ENCODE data around the gene KLF17. TPM values are rescaled to one million over a fixed set of nuclear protein-coding genes. Genes with fewer than 3 reads are reported as not detected.

Gene KLF17
- total and polyA plus RNA-seq, 2 experiments from 2014 or later = not detected

DNA sequence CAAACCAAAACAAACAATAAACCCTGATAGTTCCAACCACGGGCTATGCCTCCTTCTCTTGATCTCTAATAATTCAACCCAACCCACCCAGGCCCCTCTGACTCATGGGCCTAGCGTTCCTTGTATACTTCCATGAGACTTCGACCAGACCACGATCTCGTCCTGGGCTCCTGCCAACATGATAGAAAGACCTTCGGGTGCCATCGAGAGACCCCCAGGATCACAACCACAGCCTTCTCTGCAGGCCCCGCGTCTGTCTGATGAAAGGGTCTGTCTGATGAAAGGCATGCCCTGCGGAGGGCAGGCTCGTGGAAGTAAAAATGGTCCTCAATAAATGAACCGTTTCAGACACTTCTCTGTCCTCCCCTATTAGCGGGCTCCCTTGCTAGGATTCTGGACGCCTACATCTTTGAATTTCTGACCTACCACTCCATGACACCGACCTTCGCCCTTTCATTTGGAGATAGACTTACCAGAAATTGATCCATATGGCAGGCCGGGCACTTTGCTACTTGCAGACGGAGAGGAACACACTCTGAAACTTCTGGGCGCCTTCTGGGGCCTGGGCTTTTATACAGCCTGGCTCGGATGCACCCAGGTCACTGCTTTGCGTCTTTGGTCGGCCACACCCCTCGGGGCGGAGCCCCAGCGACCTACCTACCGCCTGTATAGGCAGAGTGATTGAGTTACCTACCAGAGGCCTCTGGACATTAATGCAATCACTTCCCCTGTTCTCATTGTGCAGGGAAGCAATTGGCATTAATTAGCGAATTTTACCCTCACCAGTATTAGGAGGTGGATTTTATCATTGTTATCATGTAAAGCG is 28.1 kb downstream of the KLF17 start:
- Histone ChIP-seq H4K20me1 (replicated peaks; ENCODE audit: insufficient read depth) (no peaks in the 10 kb centered on the region), H3K36me3 (ENCODE audit: insufficient read depth) (no peaks in the 10 kb centered on the region), H3F3A (replicated peaks; ENCODE audit: low read depth) (no peaks in the 10 kb centered on the region), H3K4me1 (ENCODE audit: insufficient read depth) (peaks cover 8% of the 10 kb centered on the region; the same call in 1 of the 2 replicates), H2AFZ (peak overlapping the region; percentile 89; the same call in 1 of the 2 replicates), H3K27me3 (ENCODE audit: insufficient read depth) (no peaks in the 10 kb centered on the region), H3K9me2 (ENCODE audit: insufficient read depth) (peaks cover 10% of the 10 kb centered on the region; the same call in 1 of the 2 replicates), H3K27ac (ENCODE audit: low read depth) (no peak overlapping the region), H3K79me2 (replicated peaks; ENCODE audit: insufficient read depth) (no peaks in the 10 kb centered on the region), H3K4me3 (no peak overlapping the region), H3K4me2 (no peak overlapping the region)
- peak; percentile 54 for DNase-seq (ENCODE audit: low spot score)
- peaks cover 3% of the 10 kb centered on the region; the same call in 2 of the 3 replicates for H3K36me3 Mint-ChIP-seq (ENCODE audit: low read depth)
- peaks cover 20% of the 10 kb centered on the region for H3K9me3 Mint-ChIP-seq
- no peak overlapping the region for H3K27ac Mint-ChIP-seq
- no peak overlapping the region for H3K4me3 Mint-ChIP-seq
- peaks cover 10% of the 10 kb centered on the region; the same call in 2 of the 3 replicates for H3K4me1 Mint-ChIP-seq
- H3K27me3 Mint-ChIP-seq (ENCODE audit: insufficient read depth, low read depth, poor library complexity) = peaks cover 1% of the 10 kb centered on the region
- peak; percentile 92 for ATAC-seq
- TF ChIP-seq, protein P1, sequence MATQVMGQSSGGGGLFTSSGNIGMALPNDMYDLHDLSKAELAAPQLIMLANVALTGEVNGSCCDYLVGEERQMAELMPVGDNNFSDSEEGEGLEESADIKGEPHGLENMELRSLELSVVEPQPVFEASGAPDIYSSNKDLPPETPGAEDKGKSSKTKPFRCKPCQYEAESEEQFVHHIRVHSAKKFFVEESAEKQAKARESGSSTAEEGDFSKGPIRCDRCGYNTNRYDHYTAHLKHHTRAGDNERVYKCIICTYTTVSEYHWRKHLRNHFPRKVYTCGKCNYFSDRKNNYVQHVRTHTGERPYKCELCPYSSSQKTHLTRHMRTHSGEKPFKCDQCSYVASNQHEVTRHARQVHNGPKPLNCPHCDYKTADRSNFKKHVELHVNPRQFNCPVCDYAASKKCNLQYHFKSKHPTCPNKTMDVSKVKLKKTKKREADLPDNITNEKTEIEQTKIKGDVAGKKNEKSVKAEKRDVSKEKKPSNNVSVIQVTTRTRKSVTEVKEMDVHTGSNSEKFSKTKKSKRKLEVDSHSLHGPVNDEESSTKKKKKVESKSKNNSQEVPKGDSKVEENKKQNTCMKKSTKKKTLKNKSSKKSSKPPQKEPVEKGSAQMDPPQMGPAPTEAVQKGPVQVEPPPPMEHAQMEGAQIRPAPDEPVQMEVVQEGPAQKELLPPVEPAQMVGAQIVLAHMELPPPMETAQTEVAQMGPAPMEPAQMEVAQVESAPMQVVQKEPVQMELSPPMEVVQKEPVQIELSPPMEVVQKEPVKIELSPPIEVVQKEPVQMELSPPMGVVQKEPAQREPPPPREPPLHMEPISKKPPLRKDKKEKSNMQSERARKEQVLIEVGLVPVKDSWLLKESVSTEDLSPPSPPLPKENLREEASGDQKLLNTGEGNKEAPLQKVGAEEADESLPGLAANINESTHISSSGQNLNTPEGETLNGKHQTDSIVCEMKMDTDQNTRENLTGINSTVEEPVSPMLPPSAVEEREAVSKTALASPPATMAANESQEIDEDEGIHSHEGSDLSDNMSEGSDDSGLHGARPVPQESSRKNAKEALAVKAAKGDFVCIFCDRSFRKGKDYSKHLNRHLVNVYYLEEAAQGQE (IDR thresholded peaks at IDR 0.05; ENCODE audit: unreplicated experiment) = no peak
- TF ChIP-seq NANOG (IDR thresholded peaks at IDR 0.05; ENCODE audit: borderline replicate concordance) (no peak), ZNF114 (CRISPR knock-in tag; IDR thresholded peaks at IDR 0.05) (no peak), EZH2phosphoT487 (IDR thresholded peaks at IDR 0.05; ENCODE audit: unreplicated experiment) (no peak), STAT1 (IDR thresholded peaks at IDR 0.05; ENCODE audit: unreplicated experiment) (no peak), CREB1 (CRISPR knock-in tag; IDR thresholded peaks at IDR 0.05; ENCODE audit: low read depth) (no peak), POLR2AphosphoS5 (IDR thresholded peaks at IDR 0.05; ENCODE audit: low read depth) (no peak), JUNB (IDR thresholded peaks at IDR 0.05; ENCODE audit: unreplicated experiment) (no peak), EZH2 (IDR thresholded peaks at IDR 0.05; ENCODE audit: low read depth, unreplicated experiment) (no peak), ZNF331 (CRISPR knock-in tag; IDR thresholded peaks at IDR 0.05; ENCODE audit: low read depth) (no peak)
- TF ChIP-seq, protein P2, sequence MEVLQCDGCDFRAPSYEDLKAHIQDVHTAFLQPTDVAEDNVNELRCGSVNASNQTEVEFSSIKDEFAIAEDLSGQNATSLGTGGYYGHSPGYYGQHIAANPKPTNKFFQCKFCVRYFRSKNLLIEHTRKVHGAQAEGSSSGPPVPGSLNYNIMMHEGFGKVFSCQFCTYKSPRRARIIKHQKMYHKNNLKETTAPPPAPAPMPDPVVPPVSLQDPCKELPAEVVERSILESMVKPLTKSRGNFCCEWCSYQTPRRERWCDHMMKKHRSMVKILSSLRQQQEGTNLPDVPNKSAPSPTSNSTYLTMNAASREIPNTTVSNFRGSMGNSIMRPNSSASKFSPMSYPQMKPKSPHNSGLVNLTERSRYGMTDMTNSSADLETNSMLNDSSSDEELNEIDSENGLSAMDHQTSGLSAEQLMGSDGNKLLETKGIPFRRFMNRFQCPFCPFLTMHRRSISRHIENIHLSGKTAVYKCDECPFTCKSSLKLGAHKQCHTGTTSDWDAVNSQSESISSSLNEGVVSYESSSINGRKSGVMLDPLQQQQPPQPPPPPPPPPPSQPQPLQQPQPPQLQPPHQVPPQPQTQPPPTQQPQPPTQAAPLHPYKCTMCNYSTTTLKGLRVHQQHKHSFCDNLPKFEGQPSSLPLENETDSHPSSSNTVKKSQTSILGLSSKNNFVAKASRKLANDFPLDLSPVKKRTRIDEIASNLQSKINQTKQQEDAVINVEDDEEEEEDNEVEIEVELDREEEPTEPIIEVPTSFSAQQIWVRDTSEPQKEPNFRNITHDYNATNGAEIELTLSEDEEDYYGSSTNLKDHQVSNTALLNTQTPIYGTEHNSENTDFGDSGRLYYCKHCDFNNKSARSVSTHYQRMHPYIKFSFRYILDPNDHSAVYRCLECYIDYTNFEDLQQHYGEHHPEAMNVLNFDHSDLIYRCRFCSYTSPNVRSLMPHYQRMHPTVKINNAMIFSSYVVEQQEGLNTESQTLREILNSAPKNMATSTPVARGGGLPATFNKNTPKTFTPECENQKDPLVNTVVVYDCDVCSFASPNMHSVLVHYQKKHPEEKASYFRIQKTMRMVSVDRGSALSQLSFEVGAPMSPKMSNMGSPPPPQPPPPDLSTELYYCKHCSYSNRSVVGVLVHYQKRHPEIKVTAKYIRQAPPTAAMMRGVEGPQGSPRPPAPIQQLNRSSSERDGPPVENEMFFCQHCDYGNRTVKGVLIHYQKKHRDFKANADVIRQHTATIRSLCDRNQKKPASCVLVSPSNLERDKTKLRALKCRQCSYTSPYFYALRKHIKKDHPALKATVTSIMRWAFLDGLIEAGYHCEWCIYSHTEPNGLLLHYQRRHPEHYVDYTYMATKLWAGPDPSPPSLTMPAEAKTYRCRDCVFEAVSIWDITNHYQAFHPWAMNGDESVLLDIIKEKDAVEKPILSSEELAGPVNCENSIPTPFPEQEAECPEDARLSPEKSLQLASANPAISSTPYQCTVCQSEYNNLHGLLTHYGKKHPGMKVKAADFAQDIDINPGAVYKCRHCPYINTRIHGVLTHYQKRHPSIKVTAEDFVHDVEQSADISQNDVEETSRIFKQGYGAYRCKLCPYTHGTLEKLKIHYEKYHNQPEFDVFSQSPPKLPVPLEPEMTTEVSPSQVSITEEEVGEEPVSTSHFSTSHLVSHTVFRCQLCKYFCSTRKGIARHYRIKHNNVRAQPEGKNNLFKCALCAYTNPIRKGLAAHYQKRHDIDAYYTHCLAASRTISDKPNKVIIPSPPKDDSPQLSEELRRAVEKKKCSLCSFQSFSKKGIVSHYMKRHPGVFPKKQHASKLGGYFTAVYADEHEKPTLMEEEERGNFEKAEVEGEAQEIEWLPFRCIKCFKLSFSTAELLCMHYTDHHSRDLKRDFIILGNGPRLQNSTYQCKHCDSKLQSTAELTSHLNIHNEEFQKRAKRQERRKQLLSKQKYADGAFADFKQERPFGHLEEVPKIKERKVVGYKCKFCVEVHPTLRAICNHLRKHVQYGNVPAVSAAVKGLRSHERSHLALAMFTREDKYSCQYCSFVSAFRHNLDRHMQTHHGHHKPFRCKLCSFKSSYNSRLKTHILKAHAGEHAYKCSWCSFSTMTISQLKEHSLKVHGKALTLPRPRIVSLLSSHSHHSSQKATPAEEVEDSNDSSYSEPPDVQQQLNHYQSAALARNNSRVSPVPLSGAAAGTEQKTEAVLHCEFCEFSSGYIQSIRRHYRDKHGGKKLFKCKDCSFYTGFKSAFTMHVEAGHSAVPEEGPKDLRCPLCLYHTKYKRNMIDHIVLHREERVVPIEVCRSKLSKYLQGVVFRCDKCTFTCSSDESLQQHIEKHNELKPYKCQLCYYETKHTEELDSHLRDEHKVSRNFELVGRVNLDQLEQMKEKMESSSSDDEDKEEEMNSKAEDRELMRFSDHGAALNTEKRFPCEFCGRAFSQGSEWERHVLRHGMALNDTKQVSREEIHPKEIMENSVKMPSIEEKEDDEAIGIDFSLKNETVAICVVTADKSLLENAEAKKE (CRISPR knock-in tag; IDR thresholded peaks at IDR 0.05) = no peak
- TF ChIP-seq, protein P3, sequence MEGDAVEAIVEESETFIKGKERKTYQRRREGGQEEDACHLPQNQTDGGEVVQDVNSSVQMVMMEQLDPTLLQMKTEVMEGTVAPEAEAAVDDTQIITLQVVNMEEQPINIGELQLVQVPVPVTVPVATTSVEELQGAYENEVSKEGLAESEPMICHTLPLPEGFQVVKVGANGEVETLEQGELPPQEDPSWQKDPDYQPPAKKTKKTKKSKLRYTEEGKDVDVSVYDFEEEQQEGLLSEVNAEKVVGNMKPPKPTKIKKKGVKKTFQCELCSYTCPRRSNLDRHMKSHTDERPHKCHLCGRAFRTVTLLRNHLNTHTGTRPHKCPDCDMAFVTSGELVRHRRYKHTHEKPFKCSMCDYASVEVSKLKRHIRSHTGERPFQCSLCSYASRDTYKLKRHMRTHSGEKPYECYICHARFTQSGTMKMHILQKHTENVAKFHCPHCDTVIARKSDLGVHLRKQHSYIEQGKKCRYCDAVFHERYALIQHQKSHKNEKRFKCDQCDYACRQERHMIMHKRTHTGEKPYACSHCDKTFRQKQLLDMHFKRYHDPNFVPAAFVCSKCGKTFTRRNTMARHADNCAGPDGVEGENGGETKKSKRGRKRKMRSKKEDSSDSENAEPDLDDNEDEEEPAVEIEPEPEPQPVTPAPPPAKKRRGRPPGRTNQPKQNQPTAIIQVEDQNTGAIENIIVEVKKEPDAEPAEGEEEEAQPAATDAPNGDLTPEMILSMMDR (conservative IDR thresholded peaks at IDR 0.05; ENCODE audit: low read depth in 2 of 2) = no peak

Measured in GM23338 (cell line).